Smooth muscle cell (in vitro differentiated cells): Measurements from ENCODE around the gene IGFL3. TPM values are rescaled to one million over a fixed set of nuclear protein-coding genes. Genes with fewer than 3 reads are reported as not detected.
A peak's percentile ranks its signal among the peaks of the same experiment; 100 is the strongest.

Experiments used
- DNase-seq: peaks from one replicate; lab custom pipeline; 2025; ENCODE audit not compliant: unreplicated experiment; lab: John Stamatoyannopoulos, UW
- H2AFZ ChIP-seq: fragments of 200-600 bp; sonication (generic); 2 replicates; pipeline ENCODE4 v1.6.0; 2016; ENCODE audit warnings: antibody characterized with exemption, low read depth, mild to moderate bottlenecking
- H3F3A ChIP-seq: fragments of 200-600 bp; sonication (generic); 2 replicates; pipeline ENCODE4 v1.6.0; 2017; ENCODE audit warnings: antibody characterized with exemption, low read depth
- H3K27ac ChIP-seq: fragments of 200-600 bp; sonication (generic); 2 replicates; pipeline ENCODE4 v1.5.1; 2016; ENCODE audit warnings: low read depth, mild to moderate bottlenecking
- H3K27me3 ChIP-seq: fragments of 200-600 bp; sonication (generic); 2 replicates; pipeline ENCODE4 v1.6.1; 2016; ENCODE audit warnings: low read depth, mild to moderate bottlenecking
- H3K36me3 ChIP-seq: fragments of 200-600 bp; sonication (generic); 2 replicates; pipeline ENCODE4 v1.5.1; 2016; ENCODE audit warnings: low read depth
- H3K4me1 ChIP-seq: fragments of 200-600 bp; sonication (generic); 2 replicates; pipeline ENCODE4 v1.5.1; 2016; ENCODE audit warnings: low read depth
- H3K4me2 ChIP-seq: fragments of 200-600 bp; sonication (generic); 2 replicates; pipeline ENCODE4 v1.6.0; 2016; ENCODE audit warnings: mild to moderate bottlenecking
- H3K4me3 ChIP-seq: fragments of 200-600 bp; sonication (generic); 2 replicates; pipeline ENCODE4 v1.5.1; 2016; ENCODE audit warnings: mild to moderate bottlenecking
- H3K79me2 ChIP-seq: fragments of 200-600 bp; sonication (generic); 2 replicates; pipeline ENCODE4 v1.6.0; 2016; ENCODE audit warnings: low read depth, mild to moderate bottlenecking
- H3K9ac ChIP-seq: fragments of 200-600 bp; sonication (generic); 2 replicates; pipeline ENCODE4 v1.6.0; 2016; ENCODE audit warnings: low read depth
- H3K9me3 ChIP-seq: fragments of 200-600 bp; sonication (generic); replicated peaks from 2 replicates; pipeline ENCODE4 v1.5.1; 2016; ENCODE audit warnings: low read depth
- H4K20me1 ChIP-seq: fragments of 200-600 bp; sonication (generic); 2 replicates; pipeline ENCODE4 v1.6.0; 2016; ENCODE audit warnings: low read depth
- CTCF ChIP-seq: fragments of 200-600 bp; sonication (generic); IDR thresholded peaks from 2 replicates; pipeline ENCODE4 v1.5.1; 2017; ENCODE audit warnings: borderline replicate concordance, mild to moderate bottlenecking, antibody characterized with exemption; ENCODE audit not compliant: insufficient read depth, poor library complexity, severe bottlenecking
- WGBS: methylation state at CpG from one replicate; pipeline ENCODE4 v1.1.7; 2016; ENCODE audit warnings: low lambda C conversion rate; 5-methylcytosine and 5-hydroxymethylcytosine counted together
- polyA plus RNA-seq: library from polyadenylated mRNA; unstranded; fragments of >200 nt; fragmentation: Nextera tagmentation; extraction: Ambion mirVana; gene quantifications from 2 replicates; pipeline ENCODE4 v1.2.1, GENCODE V29; 2016
- total RNA-seq: library from RNA; depleted of rRNA; stranded (reverse); fragments of >200 nt; gene quantifications from 2 replicates; pipeline ENCODE4 v1.2.3, GENCODE V29; 2014

Gene IGFL3
- total and polyA plus RNA-seq, 2 experiments from 2014 or later: 5.9 to 10.2 TPM

- H3F3A ChIP-seq: peaks cover 9% of the 10 kb centered on the region
- no peaks in the 10 kb centered on the region for H4K20me1 ChIP-seq
- H3K79me2 ChIP-seq: no peaks in the 10 kb centered on the region
- no peaks in the 10 kb centered on the region for H3K36me3 ChIP-seq
- peak overlapping the region; percentile 98 for H3K27ac ChIP-seq
- H3K4me1 ChIP-seq: peaks cover 26% of the 10 kb centered on the region
- peak overlapping the region; percentile 86 for H3K4me2 ChIP-seq
- TF ChIP-seq CTCF: no peak
- WGBS: 41% methylated on average over 10 of the region's 10 CpGs
- no peak for DNase-seq
- H2AFZ ChIP-seq: no peak overlapping the region
- H3K9me3 ChIP-seq: no peaks in the 10 kb centered on the region
- no peaks in the 10 kb centered on the region for H3K27me3 ChIP-seq
- H3K4me3 ChIP-seq: peak overlapping the region; percentile 38
- H3K9ac ChIP-seq: peak overlapping the region; percentile 85
Measured at GRCh38 chr19:46131485-46132143, 7.1 kb upstream of the IGFL3 start.

- Histone ChIP-seq H3K9me3 (no peaks in the 10 kb centered on the region), H4K20me1 (no peaks in the 10 kb centered on the region), H3K27ac (no peak overlapping the region), H3K9ac (no peak overlapping the region), H2AFZ (no peak overlapping the region), H3F3A (no peaks in the 10 kb centered on the region), H3K4me2 (no peak overlapping the region), H3K4me1 (peaks cover 9% of the 10 kb centered on the region), H3K27me3 (no peaks in the 10 kb centered on the region), H3K4me3 (no peak overlapping the region), H3K79me2 (no peaks in the 10 kb centered on the region), H3K36me3 (no peaks in the 10 kb centered on the region)
- no peak for DNase-seq
- WGBS: 72% methylated on average over 2 of the region's 2 CpGs
- TF ChIP-seq CTCF: no peak
Measured at GRCh38 chr19:46126086-46126580, 1.6 kb upstream of the IGFL3 start.

DNA sequence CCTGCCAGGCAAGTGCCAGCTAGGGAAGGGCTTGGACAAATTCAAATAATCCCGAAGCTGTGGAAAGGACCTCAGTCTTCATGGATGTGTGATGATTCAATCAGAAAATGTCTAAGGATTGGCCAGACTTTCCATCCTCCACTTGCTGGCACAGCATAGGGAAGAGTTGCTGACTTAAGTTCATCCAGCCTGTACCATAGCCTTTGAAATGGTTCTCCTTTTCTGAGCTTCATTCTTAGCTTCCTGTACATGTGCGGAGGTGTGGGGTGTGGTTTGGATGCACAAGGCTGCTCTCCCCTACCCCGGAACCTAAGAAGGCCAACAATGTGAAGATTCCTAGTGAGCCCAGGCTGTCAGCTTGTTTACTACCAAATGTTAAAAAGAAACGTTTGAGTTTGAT is 959 bp upstream of the IGFL3 start:
- Histone ChIP-seq H4K20me1 (no peaks in the 10 kb centered on the region), H3K4me1 (peaks cover 9% of the 10 kb centered on the region), H3K27me3 (no peaks in the 10 kb centered on the region), H3K36me3 (no peaks in the 10 kb centered on the region), H3F3A (no peaks in the 10 kb centered on the region), H3K9me3 (no peaks in the 10 kb centered on the region), H3K4me3 (no peak overlapping the region), H3K4me2 (no peak overlapping the region), H3K79me2 (no peaks in the 10 kb centered on the region), H2AFZ (no peak overlapping the region), H3K27ac (no peak overlapping the region), H3K9ac (no peak overlapping the region)
- TF ChIP-seq CTCF: no peak
- whole genome bisulfite sequencing: 92% methylated on average over 4 of the region's 4 CpGs
- DNase-seq: no peak

- H3K27me3 ChIP-seq: no peaks in the 10 kb centered on the region
- H2AFZ ChIP-seq: no peak overlapping the region
- H3F3A ChIP-seq: peaks cover 3% of the 10 kb centered on the region
- H3K4me3 ChIP-seq: no peak overlapping the region
- H3K9me3 ChIP-seq: no peaks in the 10 kb centered on the region
- H4K20me1 ChIP-seq: no peaks in the 10 kb centered on the region
- WGBS: 71% methylated on average over 3 of the region's 3 CpGs
- peaks cover 17% of the 10 kb centered on the region for H3K4me1 ChIP-seq
- no peak overlapping the region for H3K4me2 ChIP-seq
- no peak for TF ChIP-seq CTCF
- no peaks in the 10 kb centered on the region for H3K79me2 ChIP-seq
- DNase-seq: no peak
- peak overlapping the region; percentile 86 for H3K27ac ChIP-seq
- no peak overlapping the region for H3K9ac ChIP-seq
- no peaks in the 10 kb centered on the region for H3K36me3 ChIP-seq
Measured at GRCh38 chr19:46118136-46118535, 6.4 kb downstream of the IGFL3 start.
